GM10248 (cell line): Measurements from ENCODE around the gene SLC12A4.

Source experiments
- CTCF ChIA-PET: fragments of 300-600 bp; sonication (Branson Sonifier 250); formaldehyde crosslinking; extraction: SDS; loops from one replicate; lab custom pipeline; 2021; ENCODE audit warnings: antibody characterized with exemption; lab: Yijun Ruan, JAX
- POLR2A ChIA-PET: fragments of 350-650 bp; sonication (Branson Sonifier 250); formaldehyde crosslinking; extraction: SDS; loops from one replicate; lab custom pipeline; 2020; ENCODE audit warnings: antibody characterized with exemption; lab: Yijun Ruan, JAX
- DNase-seq: peaks from one replicate; pipeline ENCODE4 v3.0.0; 2012; ENCODE audit errors: extremely low spot score
- CTCF ChIP-seq: IDR thresholded peaks from 2 replicates; pipeline ENCODE4 v1.5.1; 2012; ENCODE audit warnings: mild to moderate bottlenecking, low read depth; ENCODE audit errors: extremely low read depth, missing control alignments, control extremely low read depth

Gene SLC12A4

DNA sequence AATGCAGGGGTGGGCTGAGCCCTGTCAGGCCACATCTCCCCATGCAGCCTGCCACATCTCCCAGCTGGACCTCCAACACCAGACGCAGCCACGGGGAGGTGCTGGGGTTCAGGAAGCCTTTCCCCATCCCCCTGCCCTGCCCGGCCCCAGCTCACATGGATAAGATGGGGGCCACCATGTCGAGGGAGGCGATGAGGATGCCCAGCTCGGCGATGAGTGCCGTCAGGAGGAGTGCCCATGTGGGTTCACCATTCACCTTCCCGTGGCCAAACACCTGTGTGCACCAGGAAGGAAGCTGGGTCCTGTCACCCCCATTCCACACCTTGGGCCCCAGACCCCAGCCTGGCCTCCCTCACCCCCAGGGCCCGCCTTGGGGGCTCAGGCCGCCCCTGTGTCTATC, 18.8 kb downstream of the SLC12A4 start:
- DNase-seq = no peak
- TF ChIP-seq CTCF = no peak
- CTCF ChIA-PET = interaction anchor here (1.0 to 1.6 kb wide), 4 partner anchors 10 to 134 kb away, joined by 3 to 5 read pairs (median 4); no protein-coding TSS in a partner anchor
- POLR2A ChIA-PET = interaction anchor here (0.5 kb wide), 1 partner anchor 366 kb away, joined by 6 read pairs; no protein-coding TSS in a partner anchor

GRCh38 chr16:67948015-67948414, 20.4 kb downstream of the SLC12A4 start:
- DNase-seq = no peak
- POLR2A ChIA-PET = no interaction called here
- no peak for TF ChIP-seq CTCF
- CTCF ChIA-PET = interaction anchor here (1.4 to 1.6 kb wide), 3 partner anchors 11 to 19 kb away, joined by 3 read pairs; partner anchors contain the start of gene PSMB10

DNA sequence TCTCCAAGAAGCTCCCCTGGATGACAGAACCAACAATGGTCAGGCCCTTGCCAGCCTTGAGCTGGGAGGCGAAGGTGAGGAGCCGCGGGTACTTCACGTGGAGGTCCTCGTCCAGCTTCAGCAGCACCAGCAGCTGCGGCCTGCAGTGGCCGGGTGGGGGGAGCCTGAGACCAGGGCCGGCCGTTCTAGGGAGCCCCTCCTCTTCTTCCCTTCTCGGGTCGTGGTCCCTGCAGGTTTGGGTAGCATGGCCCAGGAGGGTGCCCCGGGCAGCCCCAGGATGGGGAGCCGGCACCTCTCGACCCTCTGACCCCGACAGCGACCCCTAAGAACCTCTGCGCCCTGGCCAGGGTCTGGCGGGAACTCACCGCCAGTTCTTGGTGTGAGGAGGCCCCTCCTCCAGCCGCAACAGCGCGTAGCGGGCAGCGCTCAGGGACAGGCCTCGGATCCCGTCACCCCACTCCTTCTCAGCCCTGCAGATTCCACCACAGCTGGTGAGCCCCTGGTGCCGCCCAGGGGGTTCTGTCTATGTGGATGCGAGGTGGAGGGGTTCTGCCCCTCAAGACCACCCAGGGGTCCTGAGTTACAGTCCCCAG, 21.4 kb downstream of the SLC12A4 start:
- ChIA-PET POLR2A (no interaction called here), CTCF (interaction anchor here (1.3 to 1.6 kb wide), 2 partner anchors 18 to 131 kb away, joined by 3 to 4 read pairs; no protein-coding TSS in a partner anchor)
- no peak for DNase-seq
- no peak for TF ChIP-seq CTCF

- CTCF ChIA-PET = interaction anchor here (1.1 to 1.6 kb wide), 3 partner anchors 17 to 130 kb away, joined by 3 to 4 read pairs (median 3); no protein-coding TSS in a partner anchor
- POLR2A ChIA-PET = no interaction called here
- no peak for TF ChIP-seq CTCF
- DNase-seq = no peak
Measured at GRCh38 chr16:67946128-67946569, 22.3 kb downstream of the SLC12A4 start.

GRCh38 chr16:67945392-67945933, 23.0 kb downstream of the SLC12A4 start:
- ChIA-PET POLR2A (no interaction called here), CTCF (interaction anchor here (1.1 kb wide), 2 partner anchors 27 to 42 kb away, joined by 3 read pairs; no protein-coding TSS in a partner anchor)
- TF ChIP-seq CTCF = no peak
- no peak for DNase-seq

DNA sequence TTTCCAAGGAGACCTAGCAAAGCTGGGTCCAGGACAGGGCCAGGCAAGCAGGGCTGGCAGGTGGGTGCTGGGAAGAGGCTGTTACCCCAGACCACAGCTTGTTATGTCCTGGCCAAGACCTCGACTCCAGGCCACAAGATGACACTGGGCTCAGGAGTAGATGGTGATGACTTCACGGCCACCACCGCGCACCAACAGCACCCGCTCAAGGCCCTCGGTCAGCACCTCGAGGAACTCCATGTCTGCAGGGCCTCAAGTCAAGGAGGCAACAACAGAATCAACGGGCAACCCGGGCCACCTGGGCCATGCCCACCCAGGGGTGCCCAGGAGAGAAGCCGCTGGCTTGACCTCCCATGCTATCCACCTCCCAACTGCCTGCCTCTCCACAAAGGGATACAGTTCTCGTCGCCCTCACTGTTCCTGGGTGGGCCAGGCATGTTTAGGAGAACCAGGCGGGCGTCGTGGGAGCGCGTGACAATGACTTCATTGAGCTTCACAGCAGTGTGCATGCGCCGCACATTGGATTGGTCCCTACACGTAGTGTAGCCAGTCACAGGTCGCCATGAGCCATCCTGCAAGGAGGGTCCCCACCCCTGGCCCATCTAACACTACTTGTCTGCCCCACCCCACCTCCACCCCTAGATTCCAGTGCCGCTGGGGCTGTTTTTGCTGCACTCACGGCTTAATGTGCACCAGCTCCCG, 23.6 kb downstream of the SLC12A4 start:
- TF ChIP-seq CTCF = no peak

More for the DNA sequence above, 23.6 kb downstream of the SLC12A4 start:
- ChIA-PET POLR2A (no interaction called here), CTCF (interaction anchor here (1.1 to 1.3 kb wide), 2 partner anchors 21 to 41 kb away, joined by 3 read pairs; no protein-coding TSS in a partner anchor)
- no peak for DNase-seq
